GM12873 (cell line): Measurements from ENCODE around the gene CCDC57.

ENCODE experiments used
- CTCF ChIP-seq: IDR thresholded peaks from 2 replicates; pipeline ENCODE4 v1.5.1; 2012; ENCODE audit warnings: low read depth, mild to moderate bottlenecking, moderate library complexity, low read length, control low read depth; ENCODE audit not compliant: insufficient read depth; ENCODE audit errors: missing control alignments

CCDC57 gene

GRCh38 chr17:82113422-82113821 is 99.2 kb downstream of the CCDC57 start:
- TF ChIP-seq CTCF: no peak

GRCh38 chr17:82112914-82113311 is 99.7 kb downstream of the CCDC57 start:
- no peak for TF ChIP-seq CTCF

- no peak for TF ChIP-seq CTCF
Measured at GRCh38 chr17:82112181-82112913, 100.3 kb downstream of the CCDC57 start.

- TF ChIP-seq CTCF: no peak
Measured at GRCh38 chr17:82110298-82110697, 102.3 kb downstream of the CCDC57 start.

- no peak for TF ChIP-seq CTCF
Measured at GRCh38 chr17:82108961-82109475, 103.6 kb downstream of the CCDC57 start.

GRCh38 chr17:82108496-82108945 is 104.1 kb downstream of the CCDC57 start:
- TF ChIP-seq CTCF: no peak

- no peak for TF ChIP-seq CTCF
Measured at GRCh38 chr17:82108038-82108437, 104.6 kb downstream of the CCDC57 start.
